HCEC 1CT (cell line): ENCODE data around the gene ROR1.
A peak's percentile ranks its signal among the peaks of the same experiment; 100 is the strongest.

Experiments used
- DNase-seq: peaks from one replicate; pipeline ENCODE4 v3.0.0-alpha.2; 2017

ROR1 gene

DNA sequence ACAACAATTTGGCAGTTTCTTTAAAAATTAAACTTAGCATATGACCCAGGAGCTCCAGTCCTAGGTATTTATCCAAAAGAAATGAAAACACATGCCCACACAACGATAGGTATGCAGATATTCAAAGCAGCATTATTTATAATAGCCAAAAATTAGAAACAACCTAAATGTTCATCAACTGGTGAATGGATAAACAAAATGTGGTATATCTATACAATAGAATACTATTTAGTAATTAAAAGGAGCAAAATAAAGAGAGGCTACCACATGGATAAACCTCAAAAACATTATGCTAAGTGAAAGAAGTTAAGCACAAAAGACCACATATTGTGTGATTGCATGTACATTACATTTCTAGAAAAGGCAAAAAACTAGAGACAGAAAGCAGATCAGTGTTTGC lies 51.3 kb downstream of the ROR1 start:
- DNase-seq = no peak

DNA sequence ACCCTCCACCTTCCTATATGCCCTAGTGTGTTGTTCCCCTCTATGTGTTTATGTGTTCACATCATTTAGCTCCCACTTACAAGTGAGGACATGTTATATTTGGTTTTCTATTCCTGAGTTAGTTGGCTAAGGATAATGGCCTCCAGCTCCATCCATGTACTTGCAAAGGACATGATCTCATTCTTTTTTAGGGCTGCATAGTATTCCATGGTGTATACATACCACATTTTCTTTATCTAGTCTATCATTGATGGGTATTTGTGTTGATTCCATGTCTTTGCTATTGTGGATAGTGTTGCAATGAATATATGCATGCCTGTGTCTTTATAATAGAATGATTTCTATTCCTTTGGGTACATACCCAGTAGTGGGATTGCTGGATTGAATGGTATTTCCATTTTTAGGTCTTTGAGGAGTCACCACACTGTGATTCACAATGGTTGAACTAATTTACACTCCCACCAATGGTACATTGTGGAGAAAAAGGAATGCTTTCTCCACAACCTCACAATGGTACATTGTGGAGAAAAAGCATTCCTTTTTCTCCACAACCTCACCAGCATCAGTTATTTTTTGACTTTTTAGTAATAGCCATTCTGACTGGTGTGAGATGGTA lies 52.5 kb downstream of the ROR1 start:
- peak; percentile 59 for DNase-seq

DNA sequence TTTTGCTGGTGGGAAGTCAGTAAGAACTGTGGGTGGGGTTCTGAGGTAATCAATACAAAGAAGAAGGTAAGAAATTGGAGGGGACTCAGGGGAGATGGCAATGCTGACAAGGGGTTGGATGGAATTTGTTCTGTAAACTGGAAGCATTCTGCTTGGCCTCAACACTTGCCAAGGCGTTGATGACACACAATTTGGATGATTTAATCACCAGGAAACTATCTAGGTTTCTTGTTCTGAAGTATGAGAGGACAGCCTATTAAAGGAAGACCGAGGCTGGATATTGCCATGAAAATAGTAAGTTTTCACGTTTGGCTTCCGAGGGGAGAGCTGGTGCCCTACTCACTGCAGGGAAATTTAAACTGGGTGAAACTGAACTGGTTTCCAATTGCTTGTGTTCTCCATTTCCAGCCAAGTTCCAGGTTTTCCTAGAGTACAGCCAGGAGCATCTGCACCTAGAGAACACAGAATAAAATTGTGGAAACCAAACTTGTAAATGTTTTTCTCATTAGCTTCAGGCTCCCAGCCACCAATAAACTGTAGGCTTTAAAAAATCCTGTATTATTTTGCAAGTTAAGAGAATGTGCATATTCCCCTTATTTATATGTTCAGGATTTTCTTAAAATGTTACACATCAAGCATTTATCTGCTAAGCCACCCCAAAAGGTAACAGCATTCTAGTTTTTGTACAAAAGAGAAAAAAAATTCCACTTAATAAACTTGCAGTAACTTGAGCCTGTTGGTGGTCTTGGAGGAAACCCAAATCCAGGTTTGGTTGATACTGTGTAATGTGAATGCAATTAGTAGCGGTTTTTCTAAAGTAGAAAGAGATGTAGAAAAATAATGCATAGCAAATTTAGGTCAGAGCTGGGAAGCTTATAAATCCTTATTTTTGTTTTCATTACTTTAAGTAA lies 53.8 kb downstream of the ROR1 start:
- peak; percentile 68 for DNase-seq

DNA sequence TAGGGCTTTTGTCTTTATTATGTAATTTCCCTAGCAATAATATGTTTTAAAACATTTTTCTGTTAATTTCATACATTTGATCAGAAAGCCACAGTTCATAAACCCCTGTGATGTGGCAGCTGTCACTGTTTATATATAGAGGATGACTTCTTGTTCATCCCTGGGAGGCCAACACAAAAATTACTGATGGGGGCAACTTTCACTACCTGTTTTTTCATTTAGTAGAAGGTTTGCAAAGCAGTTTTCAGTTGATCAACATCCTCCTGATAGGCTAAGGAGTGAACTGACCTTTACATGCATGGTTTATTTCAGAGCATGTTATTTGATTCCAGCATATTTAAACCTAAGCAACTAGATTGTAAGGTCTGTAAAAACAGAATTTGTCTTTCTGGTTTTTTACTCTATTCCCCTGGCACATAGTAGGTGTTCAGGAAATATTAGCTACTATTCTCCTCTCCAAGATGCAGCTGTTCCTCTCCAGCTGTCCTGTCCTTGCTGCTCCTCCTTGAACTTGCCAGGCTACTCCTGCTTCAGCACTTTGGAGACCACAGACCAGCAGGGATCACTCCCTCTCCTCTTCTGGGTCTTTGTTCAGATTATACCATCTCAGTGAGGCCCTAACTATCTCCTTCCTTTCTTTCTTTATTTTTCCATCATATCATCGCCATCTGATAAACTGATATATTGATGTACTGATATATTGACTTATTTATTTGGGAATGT lies 54.7 kb downstream of the ROR1 start:
- no peak for DNase-seq

DNA sequence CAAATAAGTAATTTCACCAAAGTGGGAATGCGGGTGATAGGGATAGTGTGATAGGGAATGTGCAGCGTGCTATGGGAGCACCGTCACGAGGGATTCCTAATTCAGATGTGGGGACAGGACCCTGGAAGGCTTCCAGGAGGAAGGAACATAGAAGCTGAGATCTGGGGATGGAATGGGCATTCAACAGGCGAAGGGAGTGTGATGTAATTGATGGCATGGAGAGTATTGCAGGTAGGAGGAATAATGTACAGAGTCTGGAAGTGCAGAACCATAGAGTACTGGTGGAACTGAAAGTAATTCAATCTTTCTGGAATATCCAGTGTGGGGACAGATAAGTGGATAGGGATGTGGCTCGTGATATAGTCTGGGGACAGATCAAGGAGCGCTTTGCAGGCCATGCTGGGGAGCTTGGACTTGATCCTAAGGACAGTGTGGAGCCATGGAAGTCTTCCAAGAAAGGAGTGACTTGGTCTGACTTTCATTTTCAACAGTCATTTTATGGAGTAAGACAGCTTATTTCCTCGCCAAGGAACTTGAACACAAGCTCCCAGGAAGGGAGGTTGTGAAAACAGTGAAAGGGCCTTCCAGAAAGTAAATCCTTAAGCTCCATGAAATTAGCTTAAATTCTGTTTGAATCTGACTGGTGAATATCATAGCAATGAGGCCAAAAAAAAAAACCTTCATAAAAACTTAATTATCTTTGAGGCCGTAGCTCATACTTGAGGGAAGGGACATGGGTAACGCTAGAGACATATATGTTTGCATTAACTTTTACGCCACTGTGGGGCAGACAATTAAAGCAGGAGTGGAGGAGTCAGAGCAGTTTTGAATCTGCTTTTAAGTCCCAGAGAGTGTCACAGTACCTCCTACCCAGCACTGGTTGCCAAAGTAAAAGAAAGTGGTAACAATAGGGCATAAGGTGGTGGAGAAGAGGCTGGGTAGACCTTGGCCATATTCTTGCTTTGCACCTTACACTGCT lies 55.8 kb downstream of the ROR1 start:
- DNase-seq = no peak

DNA sequence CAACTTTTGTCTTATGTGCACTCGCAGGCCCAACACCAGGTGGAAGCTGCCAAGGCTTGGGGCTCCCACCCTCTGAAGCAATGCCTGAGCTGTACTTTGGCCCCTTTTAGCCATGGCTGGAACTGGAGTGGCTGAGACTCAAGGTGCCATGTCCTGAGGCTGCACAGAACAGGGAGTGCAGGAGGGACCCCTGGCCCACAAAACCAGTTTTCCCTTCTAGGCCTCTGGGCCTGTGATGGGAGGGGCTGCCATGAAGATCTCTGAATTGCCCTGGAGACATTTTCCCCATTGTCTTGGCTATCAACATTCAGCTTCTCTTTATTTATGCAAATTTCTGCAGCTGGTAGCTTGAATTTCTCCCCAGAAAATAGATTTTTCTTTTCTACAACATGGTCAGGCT lies 57.6 kb downstream of the ROR1 start:
- no peak for DNase-seq

DNA sequence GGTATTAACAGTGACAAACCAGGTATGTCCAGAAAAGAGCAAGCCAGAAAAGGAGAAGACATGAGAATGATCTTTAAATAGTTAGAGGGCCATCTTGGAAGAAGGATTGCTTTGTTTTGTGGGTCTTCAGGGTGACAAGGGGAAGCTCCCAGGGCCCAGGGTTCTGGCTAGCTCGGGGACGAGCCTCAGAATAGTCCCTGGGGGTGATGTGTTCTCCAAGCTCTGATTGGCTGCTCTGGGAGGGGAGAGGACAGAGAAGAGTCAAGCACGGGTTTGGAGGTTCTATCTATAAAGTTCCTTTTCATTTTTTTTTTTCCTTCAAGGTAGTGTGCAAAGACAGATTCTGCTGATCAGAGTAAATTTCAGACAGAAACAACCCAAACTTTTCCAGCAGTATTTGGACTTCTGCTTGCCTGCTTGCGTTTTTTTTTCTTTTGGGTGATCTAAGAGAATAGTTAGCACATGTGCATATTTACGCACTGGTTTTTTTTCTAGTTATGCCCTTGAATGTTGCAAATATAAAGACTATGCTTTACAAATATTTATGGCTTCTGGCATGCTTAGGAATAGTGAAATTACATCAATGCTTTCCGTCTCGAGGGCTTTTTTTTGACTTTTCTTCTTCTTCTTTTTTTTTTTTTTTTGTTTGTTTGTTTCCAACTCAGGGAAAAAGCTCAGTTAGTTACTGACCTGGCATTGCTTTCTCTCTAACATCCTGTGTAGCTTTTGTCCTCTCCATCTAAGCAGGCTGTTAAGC lies 59.7 kb downstream of the ROR1 start:
- DNase-seq = no peak

DNA sequence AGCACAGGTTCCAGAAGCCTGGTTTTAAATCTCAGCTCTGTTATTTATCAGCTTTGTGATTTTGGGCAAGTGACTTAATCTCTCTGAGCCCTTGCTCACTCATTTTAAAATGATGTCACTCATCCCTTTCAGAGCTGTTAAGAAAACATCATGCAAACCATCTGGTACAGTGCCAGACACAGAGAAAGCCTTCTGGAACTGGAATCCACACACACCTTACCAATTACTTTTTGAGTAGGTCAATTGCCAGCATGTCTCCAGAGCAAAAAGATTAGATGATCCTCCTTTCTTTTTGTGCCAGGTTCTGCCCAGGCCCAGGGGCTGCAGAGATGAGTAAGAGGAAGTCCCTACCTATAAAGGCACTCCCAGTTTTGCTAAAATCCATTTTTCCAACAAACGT lies 61.3 kb downstream of the ROR1 start:
- DNase-seq = no peak

DNA sequence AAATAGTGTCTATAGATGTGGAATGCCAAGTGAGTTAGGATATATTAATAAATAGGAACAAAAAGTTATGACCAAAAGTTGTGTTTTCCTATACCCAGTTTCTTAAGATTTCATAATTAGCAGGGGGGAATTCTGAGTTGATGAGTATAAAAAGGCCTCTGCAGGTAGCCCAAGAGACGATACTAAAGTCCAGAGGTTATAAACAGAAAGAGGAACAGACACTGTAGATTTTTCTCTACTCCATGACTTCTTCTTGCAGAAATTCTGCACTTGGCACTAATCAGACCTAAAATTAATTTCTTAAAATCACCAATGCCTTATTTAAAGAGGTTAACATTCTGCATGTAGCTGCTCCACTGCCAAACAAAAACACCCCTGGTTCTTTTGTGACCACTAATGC lies 62.6 kb downstream of the ROR1 start:
- DNase-seq = no peak

DNA sequence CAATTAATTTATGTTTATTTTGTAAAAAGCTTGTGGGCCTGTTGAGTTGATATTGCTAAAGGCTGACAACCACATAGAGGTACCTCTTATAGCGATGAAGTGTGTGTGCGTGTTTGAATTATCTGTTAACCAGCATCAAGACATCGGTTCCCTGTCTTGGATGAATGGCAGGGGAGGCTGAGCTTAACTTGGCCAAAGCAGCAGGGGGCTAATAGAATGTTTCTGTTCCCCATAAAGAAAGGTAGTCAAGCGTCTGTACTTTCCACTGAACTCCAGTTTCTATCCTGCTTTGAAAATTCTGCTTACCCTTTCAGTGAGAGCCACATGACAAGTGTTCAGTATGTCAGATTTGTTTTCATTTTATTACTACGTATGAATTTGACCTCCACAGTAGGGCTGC lies 63.0 kb downstream of the ROR1 start:
- no peak for DNase-seq

DNA sequence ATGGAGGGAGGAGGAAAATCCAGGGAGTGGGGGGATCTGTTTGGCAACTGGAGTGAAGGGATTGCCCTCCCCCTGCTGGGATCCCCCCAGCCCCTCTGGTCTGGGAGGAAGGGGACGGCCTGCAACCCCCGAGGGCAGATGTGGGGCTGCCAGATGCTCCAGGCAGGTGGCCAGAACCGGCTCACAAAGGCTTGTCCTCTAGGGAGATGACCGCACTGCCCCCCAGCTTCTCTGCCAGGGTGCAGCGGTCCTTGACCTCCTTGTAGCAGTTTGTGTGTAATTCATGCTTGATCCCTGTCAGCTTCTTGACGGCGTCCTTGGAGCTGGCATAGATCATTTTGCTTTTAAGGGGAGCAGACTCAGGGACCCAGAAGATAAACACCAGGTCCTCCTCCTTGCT lies 69.2 kb downstream of the ROR1 start:
- DNase-seq = no peak

DNA sequence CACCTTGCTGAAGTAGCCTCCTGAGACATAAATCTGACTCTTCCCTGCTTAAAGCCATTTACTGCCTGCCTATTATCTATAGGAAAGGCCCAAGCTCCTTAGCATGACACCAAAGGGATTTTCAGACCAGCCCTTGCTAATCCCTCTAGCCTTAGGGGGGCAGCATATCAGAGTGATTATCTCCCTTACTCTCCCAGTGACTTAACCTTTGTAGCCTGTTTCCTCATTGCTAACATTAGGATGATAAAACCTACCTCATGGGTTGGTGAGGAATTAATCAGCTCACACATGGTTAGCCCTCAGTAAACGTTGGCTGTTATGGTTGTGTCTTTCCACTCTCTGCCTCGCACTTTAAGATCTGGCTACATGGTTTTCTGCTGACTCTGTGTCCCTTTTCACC lies 70.1 kb downstream of the ROR1 start:
- DNase-seq = no peak

DNA sequence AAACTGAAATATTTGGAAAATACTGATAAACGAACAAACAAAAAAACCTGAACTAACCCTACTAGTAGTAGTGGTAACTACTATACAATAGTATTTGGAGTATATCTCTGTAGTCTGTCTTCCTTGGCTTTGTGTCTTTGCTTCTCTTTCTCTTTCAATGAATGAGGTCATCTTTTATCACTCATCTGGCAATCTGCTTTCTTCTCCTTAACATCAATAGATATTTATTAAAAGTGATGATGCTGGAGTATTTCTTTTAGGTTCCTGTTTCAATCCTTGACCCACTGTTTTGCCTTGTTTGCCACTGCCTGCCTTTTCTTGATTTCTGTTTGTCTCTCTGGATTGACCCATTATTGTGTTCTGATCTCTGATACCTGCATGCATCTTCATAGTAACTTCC lies 71.5 kb downstream of the ROR1 start:
- no peak for DNase-seq

DNA sequence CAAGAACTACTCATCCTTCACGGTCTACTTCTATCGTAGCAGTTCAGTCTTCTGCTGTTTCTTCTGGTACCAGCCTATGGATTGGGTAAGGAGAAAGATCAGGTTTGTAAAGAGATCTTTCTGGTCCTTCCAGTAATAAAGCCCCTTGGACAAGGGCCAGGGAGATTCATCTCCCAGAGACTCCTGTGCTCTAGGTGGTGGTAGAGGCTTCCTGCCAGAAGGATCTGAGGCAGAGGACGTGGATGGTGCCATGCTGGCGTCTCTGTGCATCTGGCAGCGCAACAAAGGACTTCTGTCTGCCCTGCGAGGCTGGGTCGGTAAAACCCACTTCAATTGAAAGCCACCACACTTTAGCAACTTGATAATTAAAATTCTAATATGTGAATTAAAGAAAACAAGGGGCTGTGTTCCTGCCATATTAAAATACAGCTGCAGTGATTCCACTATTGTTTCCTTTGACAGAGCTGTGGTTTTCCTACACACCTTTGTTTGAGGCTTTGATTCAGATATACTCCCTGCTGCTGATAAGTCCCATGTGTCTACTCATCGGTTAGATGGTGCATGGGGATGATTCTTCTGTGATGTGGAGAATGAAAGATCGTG lies 73.6 kb downstream of the ROR1 start:
- DNase-seq = no peak

DNA sequence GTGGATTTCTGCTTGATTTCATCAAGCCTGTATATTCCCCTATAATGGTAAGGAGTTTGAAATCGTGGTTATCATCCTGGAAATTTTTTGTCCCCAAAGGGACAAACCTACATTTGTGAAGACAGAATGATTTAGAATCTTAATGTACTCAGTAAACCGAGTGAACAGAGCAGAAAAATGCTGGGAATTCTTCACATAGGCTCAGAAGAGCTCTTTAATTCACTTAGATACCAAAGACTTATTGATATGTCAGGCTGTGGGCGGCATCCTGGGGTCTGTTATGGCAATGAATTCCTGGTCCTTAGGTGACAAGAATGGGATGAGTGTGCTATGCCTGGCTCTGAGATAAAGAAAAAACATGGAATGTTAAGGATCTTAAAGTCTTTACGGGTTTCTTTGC lies 74.9 kb downstream of the ROR1 start:
- no peak for DNase-seq

DNA sequence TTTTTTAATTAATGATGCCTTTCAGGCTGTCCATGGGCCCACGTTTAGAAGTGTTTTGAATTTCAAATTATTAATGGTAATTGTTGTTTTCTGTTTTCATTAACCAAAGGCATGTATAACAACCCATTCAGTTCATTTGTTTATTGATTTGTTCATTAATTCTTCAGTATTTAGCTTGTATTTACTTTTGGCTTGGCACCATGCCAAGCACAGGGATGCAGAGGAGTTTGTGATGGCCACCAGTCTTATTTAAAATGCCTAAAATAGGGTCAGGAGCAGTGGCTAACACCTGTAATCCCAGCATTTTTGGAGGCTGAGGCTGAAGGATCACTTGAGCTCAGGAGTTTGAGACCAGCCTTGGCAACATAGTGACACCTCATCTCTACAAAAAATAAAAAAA lies 75.3 kb downstream of the ROR1 start:
- DNase-seq = no peak

DNA sequence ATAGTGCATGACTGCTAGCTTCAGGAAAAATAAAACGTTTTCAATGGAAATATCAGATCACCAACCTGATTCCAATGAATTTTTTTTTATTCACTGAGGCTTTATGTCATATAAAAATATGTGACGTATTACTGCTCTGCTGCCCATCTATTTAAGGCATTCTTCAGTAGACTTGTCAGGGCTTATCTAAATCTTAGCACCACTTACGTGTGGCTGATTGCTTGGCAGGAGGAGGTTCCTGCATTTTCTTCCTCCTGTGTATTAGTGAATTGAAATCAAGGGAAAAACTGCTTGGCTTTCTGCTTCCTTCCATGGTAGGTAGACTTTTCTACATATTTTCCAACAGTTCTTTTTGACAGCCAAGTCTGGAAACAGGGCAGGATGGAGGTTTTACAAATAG lies 80.3 kb downstream of the ROR1 start:
- DNase-seq = no peak

DNA sequence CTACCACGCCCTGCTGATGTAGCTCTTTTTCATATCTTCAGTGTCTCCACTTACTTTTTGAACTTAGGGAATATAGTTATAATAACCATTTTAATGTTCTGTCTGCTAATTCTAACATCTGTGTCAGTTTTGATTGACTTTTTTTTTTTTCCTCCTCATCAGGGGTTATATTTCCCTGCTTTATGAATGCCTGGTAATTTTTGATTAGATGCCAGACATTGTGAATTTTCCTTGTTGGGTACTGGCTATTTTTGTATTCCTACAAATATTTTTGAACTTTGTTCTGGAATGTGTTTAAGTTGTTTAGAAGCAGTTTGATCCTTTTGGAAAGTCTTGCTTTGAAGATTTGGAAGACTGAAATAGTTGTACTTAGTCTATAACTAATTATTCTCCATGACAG lies 82.1 kb downstream of the ROR1 start:
- no peak for DNase-seq

DNA sequence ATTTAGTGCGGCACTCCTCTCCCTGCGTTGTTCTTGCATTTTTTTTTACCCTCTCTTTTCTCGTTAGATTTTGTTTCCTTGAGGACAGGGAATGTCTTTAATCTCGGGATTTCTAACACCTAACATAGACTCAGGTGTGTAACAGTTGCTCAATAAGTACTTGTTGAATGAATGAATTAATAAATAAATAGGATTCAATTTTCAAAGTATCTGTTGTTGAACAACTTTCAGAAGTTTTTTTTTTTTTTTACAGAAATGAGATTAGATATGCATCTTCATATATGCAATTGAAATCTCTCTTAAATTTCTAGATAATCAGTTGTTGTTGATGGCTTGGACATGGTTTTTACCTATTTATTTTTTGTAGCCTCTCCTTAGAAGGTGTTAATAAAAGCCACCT lies 83.1 kb downstream of the ROR1 start:
- DNase-seq = no peak

DNA sequence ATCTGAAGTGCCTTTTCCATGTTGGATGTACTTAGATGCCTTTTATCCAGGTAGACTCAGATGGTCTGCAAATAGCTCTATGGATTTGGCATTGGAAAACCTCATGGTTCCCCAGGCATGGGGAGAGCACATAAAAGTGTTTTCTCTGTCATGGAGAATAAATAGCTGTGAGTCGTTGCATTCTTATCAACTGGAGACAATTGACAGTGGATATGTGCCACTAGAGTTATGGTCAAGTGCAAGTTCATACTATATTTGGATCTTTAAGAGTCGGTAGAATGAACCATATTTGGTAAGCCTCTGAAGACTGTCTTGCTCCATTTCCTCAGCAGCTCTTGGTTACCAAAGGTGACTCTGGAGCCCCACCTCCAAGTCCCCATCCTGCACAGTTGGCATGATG lies 83.7 kb downstream of the ROR1 start:
- no peak for DNase-seq

DNA sequence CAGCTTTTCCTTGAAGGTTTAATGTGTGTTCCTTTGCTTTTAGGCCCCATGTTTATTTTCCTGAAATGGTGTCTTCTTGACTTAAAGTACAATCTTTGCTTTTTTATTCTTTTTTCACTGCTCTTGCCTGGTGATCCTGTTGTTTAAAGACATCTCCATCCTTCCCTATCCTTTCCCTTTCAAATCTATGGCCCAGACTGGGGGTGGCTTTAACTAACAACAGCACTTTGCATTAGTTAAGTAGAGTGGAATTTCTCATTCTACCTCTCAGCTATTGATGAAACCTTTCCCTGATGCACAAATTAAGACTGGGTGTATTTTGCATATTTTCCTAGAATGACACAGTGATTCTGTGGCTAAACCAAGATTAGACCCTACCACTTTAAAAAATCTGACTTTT lies 84.3 kb downstream of the ROR1 start:
- no peak for DNase-seq
